ENCODE results near the gene FADS6.

FADS6 gene, protein sequence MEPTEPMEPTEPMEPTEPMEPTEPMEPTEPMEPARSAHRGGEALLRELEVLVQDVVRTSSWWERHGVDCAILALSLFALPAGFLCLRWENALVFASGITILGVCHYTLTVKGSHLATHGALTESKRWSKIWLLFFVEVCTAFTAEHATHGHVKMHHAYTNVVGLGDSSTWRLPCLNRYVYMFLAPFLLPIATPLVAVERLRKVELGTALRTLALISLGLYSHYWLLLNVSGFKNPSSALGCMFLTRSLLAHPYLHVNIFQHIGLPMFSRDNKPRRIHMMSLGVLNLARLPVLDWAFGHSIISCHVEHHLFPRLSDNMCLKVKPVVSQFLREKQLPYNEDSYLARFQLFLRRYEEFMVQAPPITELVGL

DNA sequence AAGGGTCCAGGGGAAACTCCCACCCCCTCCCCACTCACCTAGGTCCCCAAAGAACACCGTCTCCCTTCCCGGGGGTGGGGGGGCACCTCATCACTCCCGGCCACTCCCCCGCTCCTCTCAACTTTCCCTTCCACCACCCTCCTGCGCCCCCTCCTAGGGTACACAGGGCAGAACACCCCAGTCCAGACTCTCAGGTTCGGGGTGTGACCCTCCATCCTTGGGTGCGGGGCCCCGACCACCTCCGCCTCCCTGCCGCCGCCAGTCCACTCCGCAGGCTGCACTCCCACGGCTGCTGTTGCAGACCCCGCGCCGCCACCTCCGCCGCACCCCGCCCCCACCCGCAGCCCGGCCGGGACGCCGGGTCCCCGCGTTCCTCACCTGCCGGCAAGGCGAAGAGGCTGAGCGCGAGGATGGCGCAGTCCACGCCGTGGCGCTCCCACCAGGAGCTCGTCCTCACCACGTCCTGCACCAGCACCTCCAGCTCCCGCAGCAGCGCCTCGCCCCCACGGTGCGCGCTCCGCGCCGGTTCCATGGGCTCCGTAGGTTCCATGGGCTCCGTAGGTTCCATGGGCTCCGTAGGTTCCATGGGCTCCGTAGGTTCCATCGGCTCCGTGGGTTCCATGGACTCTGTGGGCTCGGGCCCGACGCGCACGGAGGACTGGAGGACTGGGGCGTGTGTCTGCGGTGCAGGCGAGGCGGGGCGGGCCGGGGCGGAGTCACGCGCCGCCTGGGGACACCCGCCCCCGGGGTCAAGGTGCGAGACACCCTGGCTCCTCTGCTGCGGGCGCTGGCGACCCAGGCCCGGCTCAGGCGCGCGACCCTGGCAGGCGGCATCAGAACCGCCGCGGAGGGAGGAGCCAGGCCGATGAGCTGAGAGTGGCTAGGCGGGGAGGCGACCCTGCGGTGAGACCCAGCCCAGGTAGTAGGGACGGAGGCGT, at the start of gene FADS6:
Gene FADS6 (minus strand): TSS at position 660 of the 938 bp plus-strand sequence. CDS start 38 bp downstream, at position 622.
- no peak for DNase-seq (ENCODE audit: low read depth in 2 of 2)

DNA sequence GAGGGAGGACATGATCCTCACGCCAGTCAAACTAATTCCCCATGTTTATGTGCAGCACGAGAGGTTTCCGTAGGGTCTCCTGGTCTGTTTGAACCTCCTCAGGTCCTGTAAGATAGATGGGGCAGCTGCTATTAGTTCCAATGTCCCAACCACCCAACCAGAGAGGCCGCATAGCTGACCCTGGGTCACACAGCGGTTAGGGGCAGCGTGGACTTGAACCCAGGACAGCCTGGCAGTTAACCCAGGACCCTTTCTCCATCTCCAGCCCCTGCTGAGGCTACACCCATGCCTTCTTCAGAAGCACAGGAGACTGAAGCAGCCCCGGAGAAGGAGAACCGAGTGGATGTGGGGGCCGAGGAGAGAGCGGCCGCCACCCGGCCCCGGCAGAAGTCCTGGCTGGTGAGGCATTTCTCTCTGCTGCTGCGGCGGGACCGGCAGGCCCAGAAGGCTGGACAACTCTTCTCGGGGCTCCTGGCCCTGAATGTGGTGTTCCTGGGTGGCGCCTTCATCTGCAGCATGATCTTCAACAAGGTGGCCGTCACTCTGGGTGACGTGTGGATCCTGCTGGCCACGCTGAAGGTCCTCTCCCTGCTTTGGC, 47.8 kb upstream of the FADS6 start:
- DNase-seq (ENCODE audit: low read depth in 2 of 2) = no peak

DNA sequence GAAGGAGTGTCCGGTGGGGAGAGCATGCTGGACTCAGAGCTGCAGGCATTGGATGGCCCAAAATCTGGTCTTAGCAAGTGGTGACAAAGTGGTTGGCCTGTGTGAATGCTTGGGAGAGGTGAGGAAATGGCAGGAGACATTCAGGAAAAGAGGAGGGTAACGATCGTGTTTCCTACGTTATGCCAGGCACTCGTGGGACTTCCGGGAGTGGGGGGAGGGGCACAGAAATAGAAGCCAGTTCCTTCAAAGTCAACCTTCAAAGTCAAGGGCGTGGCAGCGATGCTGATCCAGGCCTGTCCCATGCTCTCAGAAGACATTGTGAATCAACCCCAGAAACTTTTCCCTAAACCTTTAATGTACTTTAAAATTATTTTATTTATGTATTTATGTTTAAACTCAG, 46.1 kb upstream of the FADS6 start:
- no peak for DNase-seq (ENCODE audit: low read depth in 2 of 2)

DNA sequence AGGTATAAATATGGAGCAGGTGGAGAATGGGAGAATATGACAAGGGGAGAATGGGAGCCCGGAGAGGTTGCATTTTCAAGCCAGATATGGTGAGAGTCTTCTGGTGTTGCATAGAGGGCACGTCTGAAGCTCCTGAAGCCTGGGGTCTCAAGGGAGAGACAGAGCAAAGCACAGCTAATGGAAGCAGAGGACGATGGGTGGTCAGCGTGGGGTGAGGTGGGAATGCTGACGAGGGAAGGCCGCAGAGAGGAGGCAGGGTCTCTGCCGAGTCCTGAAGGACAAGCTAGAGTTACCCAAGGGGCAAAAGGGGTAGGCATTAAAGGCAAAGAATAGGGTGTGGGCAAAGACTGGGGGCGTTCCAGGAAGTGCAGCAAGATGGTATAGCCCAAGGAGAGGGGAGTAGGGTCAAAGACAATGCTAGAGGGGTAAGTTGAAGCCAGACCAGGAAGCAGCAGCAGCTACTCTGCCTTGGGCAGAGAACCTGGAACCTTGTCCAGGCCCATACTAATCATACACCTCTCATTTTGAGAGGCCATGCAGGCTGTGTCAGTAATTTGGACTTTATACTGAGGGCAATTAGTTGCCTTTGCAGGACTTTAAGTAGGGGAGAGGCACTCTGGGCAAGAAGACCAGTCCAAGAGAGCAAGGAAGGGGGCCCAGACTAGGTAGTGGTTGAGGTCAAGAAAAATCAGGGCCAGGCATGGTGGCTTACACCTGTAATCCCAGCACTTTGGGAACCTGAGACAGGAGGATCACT, 44.9 kb upstream of the FADS6 start:
- no peak for DNase-seq (ENCODE audit: low read depth in 2 of 2)

DNA sequence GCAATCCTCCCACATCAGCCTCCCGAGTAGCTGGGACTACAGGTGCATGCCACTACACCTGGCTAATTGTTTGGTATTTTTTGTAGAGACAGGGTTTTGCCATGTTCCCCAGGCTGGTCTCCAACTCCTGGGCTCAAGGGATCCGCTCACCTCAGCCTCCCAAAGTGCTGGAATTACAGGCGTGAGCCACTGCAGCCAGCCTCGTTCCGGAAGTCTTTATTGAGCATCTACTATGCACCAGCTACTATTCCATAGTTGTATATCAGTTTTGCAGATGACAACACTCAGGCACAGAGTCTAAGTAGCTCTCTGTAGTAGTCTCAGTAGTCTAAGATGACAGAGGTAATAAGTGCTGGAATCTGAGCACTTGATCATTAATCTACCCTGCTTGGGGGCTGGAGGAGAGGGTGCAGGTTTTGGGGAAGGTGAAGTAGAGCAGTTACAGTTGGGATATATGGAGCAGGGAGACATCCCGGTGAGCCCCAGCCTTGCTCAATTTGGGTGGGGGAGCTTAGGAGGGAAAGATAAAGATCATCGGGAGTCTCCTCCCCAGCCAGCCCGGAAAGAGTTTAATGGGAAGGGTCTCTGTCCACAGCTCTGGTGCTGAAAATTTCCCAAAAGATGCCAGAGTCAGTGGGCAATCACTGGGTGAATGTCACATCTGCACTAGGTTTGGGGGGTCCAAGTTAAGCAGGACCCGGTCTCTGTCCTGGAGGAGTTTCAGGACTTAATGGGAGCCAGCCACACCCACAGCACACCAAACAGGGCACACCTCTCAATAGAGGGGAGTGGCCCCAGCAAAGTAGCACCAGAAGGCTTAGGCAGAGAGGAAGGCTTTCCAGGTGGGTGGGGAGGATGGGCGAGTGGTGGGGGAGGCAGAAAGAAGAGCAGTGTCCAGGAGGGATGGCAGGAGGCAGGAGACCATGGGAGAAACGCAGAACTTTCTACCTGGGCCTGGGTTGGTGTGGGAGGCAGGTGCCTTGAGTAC, 43.9 kb upstream of the FADS6 start:
- DNase-seq (ENCODE audit: low read depth in 2 of 2) = no peak

DNA sequence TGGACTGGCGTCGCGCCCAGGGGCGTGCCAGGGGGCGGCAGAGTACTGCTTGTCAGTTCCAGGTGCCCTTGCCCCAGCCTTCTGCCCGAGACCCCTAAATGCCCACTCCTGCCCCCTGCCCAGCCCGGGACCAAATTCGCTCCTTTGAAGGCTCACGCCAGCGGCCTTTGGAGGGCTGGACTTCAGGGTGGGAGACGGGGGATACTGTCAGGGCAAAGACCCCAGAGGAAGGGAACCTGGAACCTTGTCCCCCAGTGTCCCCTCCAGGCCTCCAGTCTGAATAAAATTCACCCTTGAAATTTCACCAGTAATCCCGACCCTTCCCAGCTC, 43.0 kb upstream of the FADS6 start:
- DNase-seq (ENCODE audit: low read depth in 2 of 2) = no peak

DNA sequence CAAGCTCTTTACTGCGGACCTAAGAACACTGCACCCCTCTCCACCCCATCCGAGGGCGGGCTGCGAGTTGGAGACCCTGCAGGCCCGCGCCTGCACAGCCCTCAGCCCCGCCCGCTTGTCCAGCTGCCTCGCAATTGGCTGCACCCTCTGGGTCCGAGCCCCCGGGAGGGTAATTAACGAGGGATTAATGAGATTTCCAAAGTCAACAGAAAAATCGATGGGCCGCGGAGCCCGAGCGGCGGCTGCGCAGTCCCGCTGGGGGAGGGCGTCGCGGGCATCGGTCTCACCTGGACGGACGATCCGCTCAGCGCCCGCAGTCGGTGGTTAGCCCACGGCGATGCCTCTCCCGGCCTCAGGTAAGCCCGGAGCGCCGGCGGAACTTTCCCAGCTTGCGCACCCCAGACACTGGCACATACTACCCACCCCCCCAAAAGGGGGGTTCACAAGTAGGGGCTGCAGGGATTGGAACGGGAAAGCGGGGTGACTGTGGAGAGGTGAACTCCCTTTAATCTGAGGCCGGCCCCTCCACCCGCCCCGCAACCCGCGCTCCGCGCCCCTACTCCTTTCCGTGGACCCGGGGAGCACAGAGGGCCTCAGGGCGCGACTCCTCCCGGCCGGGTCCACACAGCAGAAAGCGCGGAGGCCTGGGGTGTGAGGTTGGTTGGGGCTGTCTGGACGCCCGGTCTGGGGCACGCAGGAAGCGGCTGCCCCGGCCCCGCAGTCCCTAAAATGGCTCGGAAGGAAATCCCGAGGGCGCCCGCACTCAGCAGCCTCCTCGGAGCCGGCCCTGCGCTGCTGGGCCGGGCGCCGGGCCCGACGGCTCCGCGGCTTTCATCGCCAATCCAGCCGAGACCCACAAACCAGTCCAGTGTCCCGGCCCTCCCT, 42.4 kb upstream of the FADS6 start, which contains the start of gene OTOP3:
Gene OTOP3 (plus strand): TSS at position 314 of the 885 bp plus-strand sequence. CDS start 24 bp downstream, at position 338.
- DNase-seq (ENCODE audit: low read depth in 2 of 2) = no peak

DNA sequence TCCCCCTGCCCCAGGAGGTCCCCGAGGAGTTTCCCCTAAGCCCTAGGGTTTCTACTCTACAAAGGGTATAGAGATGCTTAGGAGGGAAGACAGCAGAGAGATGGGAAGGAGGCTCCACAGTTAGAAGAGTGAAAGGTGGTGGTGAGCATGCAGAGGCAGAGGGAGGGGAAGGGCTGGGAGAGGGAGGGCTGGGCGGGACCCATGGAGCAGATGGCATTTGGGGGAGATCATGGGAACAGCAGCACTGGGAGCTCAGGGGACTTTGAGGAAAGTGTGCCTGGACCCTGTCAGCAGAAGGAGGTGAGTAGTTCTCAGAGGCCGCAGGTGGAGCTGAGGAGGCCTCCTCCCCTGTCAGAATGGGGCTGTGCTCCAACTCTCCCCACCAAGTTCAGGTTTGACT, 41.6 kb upstream of the FADS6 start:
- DNase-seq (ENCODE audit: low read depth in 2 of 2) = no peak

DNA sequence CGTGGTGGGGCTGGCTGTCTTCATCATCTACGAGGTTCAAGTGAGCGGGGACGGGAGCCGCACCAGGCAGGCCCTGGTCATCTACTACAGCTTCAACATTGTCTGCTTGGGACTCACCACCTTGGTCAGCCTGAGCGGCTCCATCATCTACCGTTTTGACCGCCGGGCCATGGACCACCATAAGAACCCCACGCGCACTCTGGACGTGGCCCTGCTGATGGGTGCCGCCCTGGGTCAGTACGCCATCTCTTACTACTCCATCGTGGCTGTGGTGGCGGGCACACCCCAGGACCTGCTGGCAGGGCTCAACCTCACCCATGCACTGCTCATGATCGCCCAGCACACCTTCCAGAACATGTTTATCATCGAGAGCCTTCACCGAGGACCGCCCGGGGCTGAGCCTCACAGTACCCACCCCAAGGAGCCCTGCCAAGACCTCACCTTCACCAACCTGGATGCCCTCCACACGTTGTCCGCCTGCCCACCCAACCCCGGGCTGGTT, 37.2 kb upstream of the FADS6 start:
- DNase-seq (ENCODE audit: low read depth in 2 of 2) = no peak

DNA sequence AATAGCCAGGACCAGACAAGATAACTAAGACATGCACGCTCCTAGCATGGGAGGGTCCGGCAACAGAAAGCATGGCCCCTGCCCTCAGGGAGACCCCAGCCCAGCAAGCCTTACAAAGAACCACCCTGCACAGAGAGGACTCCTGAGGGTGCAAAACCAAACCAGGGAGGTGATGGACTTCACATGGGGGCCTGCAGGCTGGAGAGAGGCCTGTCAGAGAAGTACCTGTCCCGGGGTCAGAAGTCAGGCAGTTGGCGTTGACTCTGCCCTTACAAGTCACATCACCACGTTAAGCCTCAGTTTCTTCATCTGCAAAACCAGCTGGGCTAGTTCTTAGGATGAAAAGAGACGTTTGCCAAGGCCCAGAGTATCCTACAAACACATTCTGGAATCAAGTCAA, 35.4 kb upstream of the FADS6 start:
- no peak for DNase-seq (ENCODE audit: low read depth in 2 of 2)

DNA sequence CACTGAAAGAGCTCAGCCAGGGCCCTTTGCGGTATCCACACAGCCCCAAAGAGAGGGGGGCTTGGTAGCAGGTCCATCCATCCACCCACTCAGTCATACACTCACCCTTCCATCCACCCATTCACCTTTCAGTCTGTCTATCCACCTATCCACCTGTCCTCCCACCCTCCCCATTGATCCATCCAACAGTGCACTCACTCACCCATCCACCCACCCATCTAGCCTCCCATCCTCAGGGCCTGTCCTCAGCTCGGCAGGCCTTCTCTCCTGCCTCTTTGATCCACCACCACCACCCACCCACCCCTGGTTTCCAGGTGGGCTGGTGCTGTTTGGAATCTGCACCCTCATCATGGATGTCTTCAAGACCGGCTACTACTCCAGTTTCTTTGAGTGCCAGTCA, 31.8 kb upstream of the FADS6 start:
- no peak for DNase-seq (ENCODE audit: low read depth in 2 of 2)

DNA sequence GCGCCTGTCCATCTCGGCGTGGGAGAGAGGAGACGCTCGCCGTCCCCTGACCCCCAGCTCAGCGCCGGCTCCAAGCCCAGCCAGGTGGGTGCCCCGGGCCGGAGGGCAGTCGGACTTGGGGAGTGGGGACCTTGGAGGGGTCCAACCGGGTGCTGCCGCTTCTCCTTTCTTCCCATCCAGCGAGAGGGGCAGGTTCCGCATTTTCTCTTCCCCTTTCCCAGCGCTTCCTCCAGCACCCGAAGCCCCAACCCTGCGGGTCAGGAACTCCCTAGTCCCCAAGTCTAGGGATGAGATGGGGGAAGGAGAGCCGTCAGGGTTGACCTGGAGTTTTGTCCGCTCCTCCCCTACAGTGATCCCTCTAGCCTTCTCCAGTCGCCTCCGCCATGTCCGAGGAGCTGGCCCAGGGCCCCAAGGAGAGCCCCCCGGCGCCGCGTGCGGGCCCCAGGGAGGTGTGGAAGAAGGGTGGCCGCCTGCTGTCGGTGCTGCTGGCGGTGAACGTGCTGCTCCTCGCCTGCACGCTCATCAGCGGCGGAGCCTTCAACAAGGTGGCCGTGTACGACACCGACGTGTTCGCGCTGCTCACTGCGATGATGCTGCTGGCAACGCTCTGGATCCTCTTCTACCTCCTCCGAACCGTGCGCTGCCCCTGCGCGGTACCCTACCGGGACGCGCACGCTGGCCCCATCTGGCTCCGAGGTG, 31.0 kb upstream of the FADS6 start, which contains the start of gene OTOP2:
Gene OTOP2 (plus strand): TSS at position 24 of the 699 bp plus-strand sequence. CDS start 360 bp downstream, at position 384.
- peak in 1 of 2 donors; percentile 10 for DNase-seq (ENCODE audit: low read depth in 2 of 2)

DNA sequence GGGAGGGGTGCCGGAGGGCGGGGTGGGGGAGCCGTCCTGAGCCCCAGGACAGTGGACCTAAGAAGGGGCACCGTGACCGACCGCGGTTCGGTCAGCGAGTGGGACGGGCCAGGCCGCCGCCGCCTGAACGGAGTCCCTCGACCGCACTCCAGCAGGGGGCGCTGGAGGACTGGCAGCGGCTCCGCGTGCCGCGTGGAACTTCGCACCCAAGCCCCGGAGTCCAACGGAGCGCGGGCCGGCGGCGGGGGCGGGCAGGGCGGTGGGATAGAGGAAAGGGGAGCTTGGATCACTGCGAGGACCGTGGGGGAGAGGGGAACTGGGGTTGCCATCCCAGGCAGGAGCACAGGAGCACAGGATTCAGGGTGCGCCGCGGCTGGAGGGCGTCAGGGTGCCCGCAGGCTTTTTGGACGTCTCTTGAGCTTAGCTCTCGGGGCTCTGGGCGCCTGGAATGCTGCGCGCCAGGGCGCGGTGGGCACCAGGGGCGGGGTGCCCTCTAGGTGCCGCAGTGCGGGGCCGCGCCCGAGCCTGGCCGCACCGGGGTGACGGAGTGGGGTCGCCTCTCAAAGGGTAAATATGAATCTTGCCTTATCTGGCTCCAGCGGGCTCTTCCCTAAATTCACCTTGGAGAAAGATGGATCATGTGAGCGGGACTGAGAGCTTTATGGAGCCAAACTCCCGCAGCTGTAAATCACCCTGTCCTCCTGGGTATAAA, 30.3 kb upstream of the FADS6 start:
- DNase-seq (ENCODE audit: low read depth in 2 of 2) = peak; percentile 71 to 81

DNA sequence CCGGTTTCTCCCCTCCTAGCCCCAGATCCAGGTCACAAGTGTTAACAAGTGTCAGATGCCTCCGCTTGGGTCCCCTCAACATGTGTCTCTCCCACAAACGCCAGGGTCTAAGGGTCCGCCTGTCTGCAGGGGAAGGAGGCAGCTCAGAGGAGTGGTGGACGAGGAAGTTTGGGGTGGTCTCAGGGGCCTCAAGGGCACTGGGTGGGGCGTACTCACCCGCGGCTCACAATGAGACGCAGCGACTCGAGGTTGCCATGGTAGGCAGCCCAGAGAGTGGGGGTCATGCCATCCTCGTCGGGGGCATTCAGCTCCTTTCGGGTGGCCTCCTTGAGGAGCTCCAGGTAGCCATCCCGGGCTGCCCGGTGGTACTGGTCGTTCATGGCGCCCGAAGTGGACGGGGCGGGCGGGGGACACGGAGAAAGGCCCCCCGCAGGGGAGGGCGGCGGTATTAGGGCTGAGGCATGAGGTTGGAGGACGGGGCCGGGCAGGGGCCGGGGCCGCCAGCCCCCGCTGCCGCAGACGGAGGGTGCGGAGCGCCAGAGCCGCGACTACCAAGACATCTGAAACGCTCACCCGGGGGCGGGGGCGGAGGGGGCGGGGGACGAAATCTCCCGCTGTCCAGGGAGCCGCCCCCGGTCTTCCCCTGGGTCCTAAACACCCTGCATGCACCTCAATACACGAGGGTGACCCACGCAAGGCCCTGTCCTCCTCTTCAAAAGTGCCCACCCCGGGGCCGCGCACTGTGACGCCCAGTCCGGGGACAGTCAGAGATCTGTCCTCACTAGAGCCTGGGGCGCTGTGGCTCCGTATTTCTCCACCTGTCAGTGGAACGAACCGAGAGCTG, 29.5 kb upstream of the FADS6 start, which contains the start of gene USH1G:
Gene USH1G (minus strand): TSS at position 562 of the 844 bp plus-strand sequence. CDS start 182 bp downstream, at position 380.
- no peak for DNase-seq (ENCODE audit: low read depth in 2 of 2)

DNA sequence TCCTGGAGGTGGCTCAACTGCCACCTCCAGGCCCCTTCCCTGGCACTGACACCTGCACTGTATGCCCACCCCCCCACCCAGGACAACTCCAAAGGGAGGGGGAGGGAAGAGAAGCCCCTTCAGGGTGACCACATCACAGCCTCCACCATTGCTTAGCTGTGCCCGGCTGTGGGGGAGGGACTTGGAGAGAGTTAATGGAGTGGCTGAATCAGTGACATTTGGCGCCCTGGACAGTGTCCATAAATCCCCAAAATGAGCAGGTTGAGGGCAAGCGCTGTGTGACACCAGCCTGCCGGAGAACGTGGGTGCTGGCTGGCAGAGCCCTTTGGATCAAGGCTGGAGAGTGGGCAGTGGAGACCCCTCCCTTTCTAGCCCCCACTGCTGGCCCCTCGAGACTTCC, 28.7 kb upstream of the FADS6 start:
- no peak for DNase-seq (ENCODE audit: low read depth in 2 of 2)

DNA sequence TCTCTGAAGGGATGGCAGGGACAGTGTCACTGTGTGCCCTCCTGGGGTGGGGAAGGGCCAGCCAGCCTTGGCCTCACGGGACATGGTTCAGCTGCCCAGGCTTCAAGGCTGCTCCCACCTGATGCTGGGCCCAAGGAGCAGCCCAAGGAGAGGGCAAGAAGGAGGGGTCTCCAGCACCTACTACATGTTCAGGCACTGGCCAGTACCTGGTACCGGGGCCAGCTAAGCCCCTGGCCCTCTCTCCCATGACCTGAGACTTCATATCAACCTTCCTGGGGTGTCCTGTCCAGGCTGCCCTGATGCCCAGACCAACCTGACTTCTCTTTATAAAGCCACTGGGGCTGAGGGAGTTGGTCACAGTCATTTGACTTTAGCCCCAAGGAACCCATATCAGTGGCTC, 28.3 kb upstream of the FADS6 start:
- DNase-seq (ENCODE audit: low read depth in 2 of 2) = no peak

Measured in stimulated activated CD4-positive, alpha-beta T cell treated with anti-CD3 and anti-CD28 coated beads, Interleukin-4, amount 100 ng/mL, for 48 hours (primary cell).